Esophagus squamous epithelium (tissue), 5 donors: ENCODE data around the gene ARHGAP26. TPM values are rescaled to one million over a fixed set of nuclear protein-coding genes. Genes with fewer than 3 reads are reported as not detected.
A peak's percentile ranks its signal among the peaks of the same experiment; 100 is the strongest.

Experiments
- DNase-seq: peaks from one replicate; lab custom pipeline; 2025; lab: John Stamatoyannopoulos, UW
- H3K27ac ChIP-seq, 4 donors: fragments of 200-600 bp; sonication (generic); one replicate each; pipeline ENCODE4 v1.5.1; 2016 to 2019; ENCODE audit warnings: mild to moderate bottlenecking in 1 of 4
- H3K27me3 ChIP-seq, 4 donors: fragments of 200-600 bp; sonication (generic); 1 replicate in 3 of 4; 2 replicates in 1 of 4; pipeline versions ENCODE4 v1.5.1 to v1.6.0; 2017 to 2021; ENCODE audit warnings: antibody characterized with exemption in 1 of 4
- H3K36me3 ChIP-seq, 3 donors: fragments of 200-600 bp; sonication (generic); one replicate each; pipeline ENCODE4 v1.5.1; 2016 to 2019
- H3K4me1 ChIP-seq, 3 donors: fragments of 200-600 bp; sonication (generic); one replicate each; pipeline ENCODE4 v1.5.1; 2017 to 2019
- H3K4me3 ChIP-seq, 4 donors: fragments of 200-600 bp; sonication (generic); 1 replicate in 3 of 4; 2 replicates in 1 of 4; pipeline ENCODE4 v1.5.1; 2016 to 2019; ENCODE audit warnings: mild to moderate bottlenecking in 2 of 4, moderate library complexity in 1 of 4
- H3K9me3 ChIP-seq, 3 donors: fragments of 200-600 bp; sonication (generic); one replicate each; pipeline ENCODE4 v1.5.1; 2016 to 2019
- POLR2A ChIP-seq, 4 donors: fragments of 450-650 bp; IDR thresholded peaks; one replicate each; pipeline ENCODE4 v1.6.1; 2017; ENCODE audit warnings: antibody characterized with exemption in 4 of 4, mild to moderate bottlenecking in 4 of 4, moderate library complexity in 3 of 4
- WGBS, 2 donors: methylation state at CpG; one replicate each; pipeline ENCODE4 v1.1.5; 2018; 5-methylcytosine and 5-hydroxymethylcytosine counted together
- intact Hi-C: fragments of 100-400 bp; cut with DNase I; formaldehyde crosslinking; loops from one replicate; pipeline ENCODE4 v1.15.0; 2022
- total RNA-seq, 4 donors: library from RNA; depleted of rRNA; stranded (reverse); fragments of >200 nt; gene quantifications; one replicate each; pipeline ENCODE4 v1.1.0, GENCODE V29; 2016
- TF ChIP-seq, protein P1 (sequence below), 6 experiments: fragments of 450-650 bp in 4 of 6; fragments of 200-600 bp in 2 of 6; sonication (generic) in 2 of 6; IDR thresholded peaks; one replicate each; pipeline ENCODE4 v1.5.1; 2016 to 2019; ENCODE audit warnings: antibody characterized with exemption in 6 of 6, mild to moderate bottlenecking in 4 of 6, moderate library complexity in 4 of 6
- donor health status: DM: yes; HTN: yes; CAD: no.

The ARHGAP26 gene
- total RNA-seq, 4 donors from 2014 or later = 4.4 to 18.7 (median 15.4) TPM

DNA sequence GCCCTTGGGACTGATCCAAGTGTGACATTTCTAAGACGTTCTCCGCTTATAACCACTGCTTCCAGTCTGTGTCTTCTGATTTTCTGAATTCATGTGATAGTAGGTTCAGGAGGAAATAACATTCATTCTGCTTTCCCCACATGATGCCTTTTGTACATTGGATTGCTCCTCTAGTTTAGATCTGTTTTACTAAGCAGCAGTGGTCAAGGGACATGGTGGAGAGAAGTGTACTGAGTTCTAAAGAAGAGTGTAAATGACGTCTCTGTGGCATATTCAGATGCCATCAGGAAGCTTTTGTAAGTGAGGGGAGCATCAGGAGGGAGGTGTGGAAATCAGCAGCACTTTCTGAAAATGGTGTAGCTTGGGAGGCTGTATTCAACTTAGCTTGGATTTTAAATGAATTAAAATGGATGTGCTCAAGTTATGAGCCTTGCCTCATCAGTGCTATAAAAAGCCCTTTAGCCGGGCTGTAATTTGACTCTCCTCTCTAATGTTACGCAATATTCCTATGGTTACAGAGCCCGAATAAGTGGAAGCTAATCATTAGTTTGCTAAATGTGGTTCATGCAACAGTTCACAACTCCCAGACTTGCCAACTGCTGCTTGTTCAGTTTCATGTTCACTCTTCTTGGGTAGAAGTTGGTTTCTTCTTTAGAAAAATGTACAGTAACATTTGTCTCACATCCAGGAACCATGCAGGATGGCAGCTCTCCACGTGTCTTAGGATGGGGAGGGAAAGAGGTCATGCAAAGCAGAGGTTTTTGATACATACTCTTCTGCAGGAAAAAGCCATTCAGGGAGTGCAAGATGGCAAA is 281.3 kb downstream of the ARHGAP26 start:
- peaks cover 0 to 30% (median 0%) of the 10 kb centered on the region in 3 donors for H3K4me1 ChIP-seq
- peak overlapping the region; percentile 30 to 60 (median 44) for H3K27ac ChIP-seq
- DNase-seq = no peak
- intact Hi-C loops = no loop called here
- WGBS, 2 donors = 20 to 24% methylated on average over 7 of the region's 7 CpGs
- no peak overlapping the region for H3K4me3 ChIP-seq
- TF ChIP-seq POLR2A (IDR thresholded peaks at IDR 0.05) = no peak
- TF ChIP-seq, protein P1, sequence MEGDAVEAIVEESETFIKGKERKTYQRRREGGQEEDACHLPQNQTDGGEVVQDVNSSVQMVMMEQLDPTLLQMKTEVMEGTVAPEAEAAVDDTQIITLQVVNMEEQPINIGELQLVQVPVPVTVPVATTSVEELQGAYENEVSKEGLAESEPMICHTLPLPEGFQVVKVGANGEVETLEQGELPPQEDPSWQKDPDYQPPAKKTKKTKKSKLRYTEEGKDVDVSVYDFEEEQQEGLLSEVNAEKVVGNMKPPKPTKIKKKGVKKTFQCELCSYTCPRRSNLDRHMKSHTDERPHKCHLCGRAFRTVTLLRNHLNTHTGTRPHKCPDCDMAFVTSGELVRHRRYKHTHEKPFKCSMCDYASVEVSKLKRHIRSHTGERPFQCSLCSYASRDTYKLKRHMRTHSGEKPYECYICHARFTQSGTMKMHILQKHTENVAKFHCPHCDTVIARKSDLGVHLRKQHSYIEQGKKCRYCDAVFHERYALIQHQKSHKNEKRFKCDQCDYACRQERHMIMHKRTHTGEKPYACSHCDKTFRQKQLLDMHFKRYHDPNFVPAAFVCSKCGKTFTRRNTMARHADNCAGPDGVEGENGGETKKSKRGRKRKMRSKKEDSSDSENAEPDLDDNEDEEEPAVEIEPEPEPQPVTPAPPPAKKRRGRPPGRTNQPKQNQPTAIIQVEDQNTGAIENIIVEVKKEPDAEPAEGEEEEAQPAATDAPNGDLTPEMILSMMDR (IDR thresholded peaks at IDR 0.05) = no peak
- no peaks in the 10 kb centered on the region for H3K9me3 ChIP-seq
- H3K36me3 ChIP-seq = no peaks in the 10 kb centered on the region
- no peaks in the 10 kb centered on the region for H3K27me3 ChIP-seq

DNA sequence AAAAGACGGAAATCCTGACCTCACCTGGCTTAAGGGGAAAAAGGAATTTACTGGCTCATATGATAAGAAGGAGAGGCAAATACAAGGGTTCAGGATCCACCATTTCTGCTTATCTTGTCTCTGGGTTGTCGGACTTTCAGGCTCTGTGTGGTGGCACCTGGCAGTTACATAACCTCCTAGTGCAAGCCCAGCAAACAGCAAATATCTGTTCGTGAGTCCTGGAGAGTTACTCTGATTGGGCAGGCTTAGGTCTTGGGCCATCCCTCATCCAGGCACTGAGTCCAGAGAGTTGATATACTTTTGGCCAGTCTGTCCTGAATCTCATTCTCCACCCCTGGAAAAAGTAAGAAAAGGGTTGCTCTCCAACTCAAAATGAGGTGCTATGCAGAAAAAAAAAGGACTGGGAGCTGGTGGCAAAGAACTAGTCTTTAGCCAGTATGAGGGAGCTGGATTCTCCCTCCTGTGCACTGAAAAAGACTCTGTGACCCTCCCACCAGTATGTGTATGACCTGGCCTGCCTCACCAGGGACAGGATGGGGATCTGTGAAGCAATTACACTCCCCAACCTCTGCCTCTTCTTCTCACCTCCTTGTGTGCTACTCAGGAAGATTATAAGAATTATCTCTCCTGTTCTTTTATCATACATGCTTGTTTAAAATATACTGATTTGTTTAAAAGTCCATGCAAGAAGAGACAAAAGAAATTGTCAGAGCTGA is 282.9 kb downstream of the ARHGAP26 start:
- H3K9me3 ChIP-seq = no peaks in the 10 kb centered on the region
- no peak for TF ChIP-seq POLR2A (IDR thresholded peaks at IDR 0.05)
- TF ChIP-seq, protein P1 (IDR thresholded peaks at IDR 0.05) = no peak
- H3K36me3 ChIP-seq = peaks cover 0 to 10% (median 0%) of the 10 kb centered on the region in 3 donors
- peaks cover 0 to 30% (median 0%) of the 10 kb centered on the region in 3 donors for H3K4me1 ChIP-seq
- H3K27me3 ChIP-seq = no peaks in the 10 kb centered on the region
- no peak overlapping the region for H3K27ac ChIP-seq
- H3K4me3 ChIP-seq = no peak overlapping the region
- intact Hi-C loops = no loop called here
- DNase-seq = no peak
- WGBS, 2 donors = 88% methylated on average over 3 of the region's 3 CpGs

DNA sequence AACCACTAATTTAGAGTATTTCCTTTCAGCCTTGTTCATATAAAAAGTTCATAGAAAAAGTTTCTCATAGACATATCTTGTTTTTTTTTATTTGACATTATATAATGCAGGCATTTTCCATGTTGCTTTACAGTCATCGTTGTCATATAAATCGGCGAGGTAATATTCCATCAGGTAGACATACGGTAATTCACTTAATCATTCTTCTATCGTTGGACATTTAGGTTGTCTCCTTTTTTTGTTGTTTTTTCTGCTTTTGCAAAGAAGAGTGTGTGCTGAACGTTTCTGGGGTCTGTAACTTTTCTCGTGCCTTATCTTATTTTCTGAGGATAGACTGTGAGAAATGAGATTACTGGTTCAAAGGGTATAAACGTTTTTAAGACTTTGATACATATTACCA is 283.6 kb downstream of the ARHGAP26 start:
- Histone ChIP-seq H3K27me3 (no peaks in the 10 kb centered on the region), H3K4me3 (no peak overlapping the region), H3K27ac (no peak overlapping the region), H3K36me3 (peaks cover 0 to 17% (median 0%) of the 10 kb centered on the region in 3 donors), H3K9me3 (no peaks in the 10 kb centered on the region), H3K4me1 (peaks cover 0 to 30% (median 0%) of the 10 kb centered on the region in 3 donors)
- DNase-seq = no peak
- WGBS, 2 donors = 85 to 87% methylated on average over 8 of the region's 8 CpGs
- intact Hi-C loops = no loop called here
- no peak for TF ChIP-seq POLR2A (IDR thresholded peaks at IDR 0.05)
- TF ChIP-seq, protein P1 (IDR thresholded peaks at IDR 0.05) = no peak

DNA sequence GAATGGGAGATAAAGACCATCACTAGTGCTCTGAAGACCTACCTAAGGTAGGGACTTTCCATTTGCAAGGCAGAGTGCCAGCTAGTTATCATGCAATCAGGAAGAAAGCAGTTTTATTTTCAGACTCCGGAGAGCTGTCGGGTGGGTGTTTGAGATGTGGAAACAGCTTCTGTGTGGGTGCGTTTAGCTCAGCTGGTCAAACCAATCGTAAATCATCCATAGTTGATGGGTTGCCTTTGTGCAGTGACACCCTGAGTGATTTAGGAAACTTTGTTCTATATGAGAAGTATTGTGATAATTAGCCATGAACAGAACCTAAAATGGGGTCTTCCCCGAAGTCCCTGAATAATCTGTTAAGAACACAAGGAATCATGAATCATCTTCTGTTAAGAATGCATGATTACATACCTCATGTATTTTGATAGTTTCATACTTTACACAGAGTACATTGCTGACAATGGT is 284.3 kb downstream of the ARHGAP26 start:
- no peak overlapping the region for H3K4me3 ChIP-seq
- no peaks in the 10 kb centered on the region for H3K9me3 ChIP-seq
- WGBS, 2 donors = 12% methylated on average over 5 of the region's 5 CpGs
- H3K4me1 ChIP-seq = peaks cover 0 to 30% (median 0%) of the 10 kb centered on the region in 3 donors
- no peaks in the 10 kb centered on the region for H3K27me3 ChIP-seq
- TF ChIP-seq, protein P1 (IDR thresholded peaks at IDR 0.05) = no peak
- TF ChIP-seq POLR2A (IDR thresholded peaks at IDR 0.05) = no peak
- no peak for DNase-seq
- intact Hi-C loops = no loop called here
- peaks cover 0 to 19% (median 0%) of the 10 kb centered on the region in 3 donors for H3K36me3 ChIP-seq
- H3K27ac ChIP-seq = no peak overlapping the region
